Prostate gland (tissue), 2 donors: ENCODE data around the gene PALM2AKAP2.

Source experiments
- CTCF ChIP-seq, 4 experiments: fragments of 200-600 bp in 2 of 4; fragments of 450-650 bp in 2 of 4; sonication (generic) in 2 of 4; IDR thresholded peaks; 1 replicate in 3 of 4; 2 replicates in 1 of 4; pipeline ENCODE4 v1.5.1; 2016 to 2019; ENCODE audit warnings: antibody characterized with exemption in 4 of 4, mild to moderate bottlenecking in 2 of 4, moderate library complexity in 2 of 4
- POLR2A ChIP-seq: fragments of 450-650 bp; IDR thresholded peaks from one replicate; pipeline ENCODE4 v1.6.1; 2016; ENCODE audit warnings: antibody characterized with exemption, mild to moderate bottlenecking
- POLR2AphosphoS5 ChIP-seq: sonication (generic); formaldehyde crosslinking; IDR thresholded peaks from one replicate; pipeline ENCODE4 v1.6.1; 2017; ENCODE audit warnings: antibody characterized with exemption

GRCh38 chr9:109815366-109815947 is 35.5 kb downstream of the PALM2AKAP2 start:
- TF ChIP-seq POLR2A (no peak), CTCF (IDR thresholded peaks at IDR 0.05) (no peak), POLR2AphosphoS5 (no peak)
